ENCODE measurements around the gene PTCD3.

PTCD3 gene

GRCh38 chr2:86068648-86069047 is 37.4 kb upstream of the PTCD3 start:
- no peak overlapping the region for H3K27ac ChIP-seq
- no peak overlapping the region for H3K9ac ChIP-seq (ENCODE audit: insufficient read length)
- no peak overlapping the region for H3K4me3 ChIP-seq
- H3K9me3 ChIP-seq (ENCODE audit: low read depth, low read length) = no peaks in the 10 kb centered on the region; the same call in 1 of the 2 replicates
- H3K36me3 ChIP-seq (ENCODE audit: insufficient read depth, low read length) = peaks cover 96% of the 10 kb centered on the region
- no peak for DNase-seq (ENCODE audit: low read depth, low spot score)
- TF ChIP-seq FOXP2 (optimal IDR thresholded peaks at IDR 0.05; ENCODE audit: control extremely low read depth, extremely low read length, insufficient read depth) = no peak

GRCh38 chr2:86069091-86069685 is 36.8 kb upstream of the PTCD3 start:
- TF ChIP-seq POLR2AphosphoS5 (IDR thresholded peaks at IDR 0.05; ENCODE audit: borderline replicate concordance, low read depth, low read length) = no peak
- TF ChIP-seq EZH2 (IDR thresholded peaks at IDR 0.05) = no peak
- TF ChIP-seq FOXP2 (optimal IDR thresholded peaks at IDR 0.05; ENCODE audit: control extremely low read depth, extremely low read length, insufficient read depth) = no peak
- DNase-seq (ENCODE audit: low read depth, low spot score) = no peak
- Histone ChIP-seq H3K27ac (no peak overlapping the region), H3K36me3 (ENCODE audit: insufficient read depth, low read length) (peaks cover 96% of the 10 kb centered on the region), H3K9me3 (ENCODE audit: low read depth, low read length) (no peaks in the 10 kb centered on the region), H3K9ac (ENCODE audit: insufficient read length) (no peak overlapping the region), H3K4me3 (no peak overlapping the region)

GRCh38 chr2:86069783-86070339 is 36.2 kb upstream of the PTCD3 start:
- Histone ChIP-seq H3K36me3 (ENCODE audit: insufficient read depth, low read length) (peaks cover 96% of the 10 kb centered on the region), H3K9ac (ENCODE audit: insufficient read length) (no peak overlapping the region), H3K27ac (no peak overlapping the region), H3K9me3 (ENCODE audit: low read depth, low read length) (no peaks in the 10 kb centered on the region), H3K4me3 (no peak overlapping the region)
- TF ChIP-seq FOXP2 (optimal IDR thresholded peaks at IDR 0.05; ENCODE audit: control extremely low read depth, extremely low read length, insufficient read depth) (no peak), EZH2 (IDR thresholded peaks at IDR 0.05) (no peak), POLR2AphosphoS5 (IDR thresholded peaks at IDR 0.05; ENCODE audit: borderline replicate concordance, low read depth, low read length) (no peak)
- no peak for DNase-seq (ENCODE audit: low read depth, low spot score)

GRCh38 chr2:86070868-86071267 is 35.2 kb upstream of the PTCD3 start:
- no peak for DNase-seq (ENCODE audit: low read depth, low spot score)
- no peak for TF ChIP-seq EZH2 (IDR thresholded peaks at IDR 0.05)
- TF ChIP-seq FOXP2 (optimal IDR thresholded peaks at IDR 0.05; ENCODE audit: control extremely low read depth, extremely low read length, insufficient read depth) = no peak
- no peak for TF ChIP-seq POLR2AphosphoS5 (IDR thresholded peaks at IDR 0.05; ENCODE audit: borderline replicate concordance, low read depth, low read length)
- Histone ChIP-seq H3K9me3 (ENCODE audit: low read depth, low read length) (no peaks in the 10 kb centered on the region), H3K36me3 (ENCODE audit: insufficient read depth, low read length) (peaks cover 92% of the 10 kb centered on the region), H3K4me3 (no peak overlapping the region), H3K27ac (no peak overlapping the region), H3K9ac (ENCODE audit: insufficient read length) (no peak overlapping the region)

GRCh38 chr2:86072271-86072858 is 33.7 kb upstream of the PTCD3 start:
- peaks cover 92% of the 10 kb centered on the region for H3K36me3 ChIP-seq (ENCODE audit: insufficient read depth, low read length)
- no peak for DNase-seq (ENCODE audit: low read depth, low spot score)
- H3K9me3 ChIP-seq (ENCODE audit: low read depth, low read length) = no peaks in the 10 kb centered on the region
- H3K27ac ChIP-seq = no peak overlapping the region
- H3K4me3 ChIP-seq = no peak overlapping the region
- no peak overlapping the region for H3K9ac ChIP-seq (ENCODE audit: insufficient read length)
- no peak for TF ChIP-seq EZH2 (IDR thresholded peaks at IDR 0.05)
- TF ChIP-seq POLR2AphosphoS5 (IDR thresholded peaks at IDR 0.05; ENCODE audit: borderline replicate concordance, low read depth, low read length) = no peak
- no peak for TF ChIP-seq FOXP2 (optimal IDR thresholded peaks at IDR 0.05; ENCODE audit: control extremely low read depth, extremely low read length, insufficient read depth)

GRCh38 chr2:86073225-86073624 is 32.8 kb upstream of the PTCD3 start:
- H3K9ac ChIP-seq (ENCODE audit: insufficient read length) = no peak overlapping the region
- no peak for TF ChIP-seq POLR2AphosphoS5 (IDR thresholded peaks at IDR 0.05; ENCODE audit: borderline replicate concordance, low read depth, low read length)
- no peak for TF ChIP-seq EZH2 (IDR thresholded peaks at IDR 0.05)
- no peak for TF ChIP-seq FOXP2 (optimal IDR thresholded peaks at IDR 0.05; ENCODE audit: control extremely low read depth, extremely low read length, insufficient read depth)
- no peaks in the 10 kb centered on the region for H3K9me3 ChIP-seq (ENCODE audit: low read depth, low read length)
- no peak for DNase-seq (ENCODE audit: low read depth, low spot score)
- H3K27ac ChIP-seq = no peak overlapping the region
- H3K4me3 ChIP-seq = no peak overlapping the region
- peaks cover 93% of the 10 kb centered on the region for H3K36me3 ChIP-seq (ENCODE audit: insufficient read depth, low read length)

GRCh38 chr2:86074256-86074655 is 31.8 kb upstream of the PTCD3 start:
- Histone ChIP-seq H3K36me3 (ENCODE audit: insufficient read depth, low read length) (peaks cover 93% of the 10 kb centered on the region), H3K9ac (ENCODE audit: insufficient read length) (no peak overlapping the region), H3K9me3 (ENCODE audit: low read depth, low read length) (no peaks in the 10 kb centered on the region), H3K4me3 (no peak overlapping the region), H3K27ac (no peak overlapping the region)
- TF ChIP-seq FOXP2 (optimal IDR thresholded peaks at IDR 0.05; ENCODE audit: control extremely low read depth, extremely low read length, insufficient read depth) (no peak), POLR2AphosphoS5 (IDR thresholded peaks at IDR 0.05; ENCODE audit: borderline replicate concordance, low read depth, low read length) (no peak), EZH2 (IDR thresholded peaks at IDR 0.05) (no peak)
- no peak for DNase-seq (ENCODE audit: low read depth, low spot score)

GRCh38 chr2:86074811-86075210 is 31.2 kb upstream of the PTCD3 start:
- H3K4me3 ChIP-seq = no peak overlapping the region
- no peak overlapping the region for H3K9ac ChIP-seq (ENCODE audit: insufficient read length)
- no peak for DNase-seq (ENCODE audit: low read depth, low spot score)
- H3K9me3 ChIP-seq (ENCODE audit: low read depth, low read length) = no peaks in the 10 kb centered on the region
- H3K27ac ChIP-seq = no peak overlapping the region
- peaks cover 93% of the 10 kb centered on the region for H3K36me3 ChIP-seq (ENCODE audit: insufficient read depth, low read length)
- TF ChIP-seq POLR2AphosphoS5 (IDR thresholded peaks at IDR 0.05; ENCODE audit: borderline replicate concordance, low read depth, low read length) (no peak), EZH2 (IDR thresholded peaks at IDR 0.05) (no peak), FOXP2 (optimal IDR thresholded peaks at IDR 0.05; ENCODE audit: control extremely low read depth, extremely low read length, insufficient read depth) (no peak)

Data from SK-N-MC (cell line).